OCI-LY7 (cell line): ENCODE data around the gene DRG1.

ENCODE experiments used
- CTCF ChIP-seq: fragments of 200-600 bp; sonication (generic); conservative IDR thresholded peaks from 2 replicates; pipeline ENCODE4 v1.5.1; 2014; ENCODE audit warnings: mild to moderate bottlenecking, antibody characterized with exemption, low read length, moderate library complexity, mixed read lengths
- EZH2phosphoT487 ChIP-seq: fragments of 200-600 bp; sonication (generic); IDR thresholded peaks from 2 replicates; pipeline ENCODE4 v1.6.1; 2018; ENCODE audit warnings: low read depth, borderline replicate concordance, mild to moderate bottlenecking, mixed run types, antibody characterized with exemption, low read length, moderate library complexity, mixed read lengths

GRCh38 chr22:31474743-31475142, 75.3 kb downstream of the DRG1 start:
- TF ChIP-seq CTCF (no peak), EZH2phosphoT487 (no peak)
